Keratinocyte (primary cell): ENCODE measurements around the gene MSANTD1. TPM values are rescaled to one million over a fixed set of nuclear protein-coding genes. Genes with fewer than 3 reads are reported as not detected.

Experiments
- DNase-seq: peaks from one replicate; pipeline ENCODE4 v3.0.0-alpha.2; 2011; ENCODE audit warnings: low read depth, missing footprints, low spot score
- FAIRE-seq: peaks from 2 replicates; lab custom pipeline; 2011; peaks lifted over from hg19 to GRCh38; lab: Jason Lieb, UNC
- H2AFZ ChIP-seq: 2 replicates; pipeline ENCODE4 v1.6.0; 2012; ENCODE audit warnings: low read length, control low read depth, inconsistent platforms; ENCODE audit not compliant: control insufficient read depth
- H3K27ac ChIP-seq: 2 replicates; pipeline ENCODE4 v1.5.1; 2011; ENCODE audit warnings: low read length; ENCODE audit not compliant: control insufficient read depth, insufficient read depth
- H3K27me3 ChIP-seq: 3 replicates; pipeline ENCODE4 v1.6.0; 2011; ENCODE audit warnings: low read length; ENCODE audit not compliant: control insufficient read depth, insufficient read depth; ENCODE audit errors: extremely low read depth
- H3K36me3 ChIP-seq, 2 experiments: 2 replicates in 1 of 2; 3 replicates in 1 of 2; pipeline ENCODE4 v1.5.1; 2011; ENCODE audit warnings: low read length in 2 of 2, mild to moderate bottlenecking in 1 of 2; ENCODE audit not compliant: control insufficient read depth in 2 of 2, insufficient read depth in 2 of 2; ENCODE audit errors: extremely low read depth in 1 of 2
- H3K4me1 ChIP-seq: 3 replicates; pipeline ENCODE4 v1.5.1; 2011; ENCODE audit warnings: low read length; ENCODE audit not compliant: control insufficient read depth, insufficient read depth; ENCODE audit errors: extremely low read depth
- H3K4me2 ChIP-seq: 3 replicates; pipeline ENCODE4 v1.6.0; 2011; ENCODE audit warnings: low read depth, low read length; ENCODE audit not compliant: control insufficient read depth, insufficient read depth; ENCODE audit errors: extremely low read depth
- H3K4me3 ChIP-seq, 3 experiments: fragments of 200-600 bp in 1 of 3; sonication (generic) in 1 of 3; 2 replicates in 2 of 3; 3 replicates in 1 of 3; pipeline ENCODE4 v1.5.1; 2011 to 2016; ENCODE audit warnings: low read length in 3 of 3, mild to moderate bottlenecking in 3 of 3, control low read depth in 2 of 3, inconsistent platforms in 1 of 3, low read depth in 1 of 3, mixed read lengths in 1 of 3, mixed run types in 1 of 3, moderate library complexity in 1 of 3; ENCODE audit not compliant: control insufficient read depth in 2 of 3, insufficient read depth in 2 of 3; ENCODE audit errors: extremely low read depth in 1 of 3
- H3K79me2 ChIP-seq: 2 replicates; pipeline ENCODE4 v1.6.0; 2012; ENCODE audit warnings: low read length; ENCODE audit not compliant: control insufficient read depth, insufficient read depth
- H3K9ac ChIP-seq: 3 replicates; pipeline ENCODE4 v1.6.0; 2011; ENCODE audit warnings: low read length; ENCODE audit not compliant: control insufficient read depth, insufficient read depth; ENCODE audit errors: extremely low read depth
- H3K9me1 ChIP-seq: 3 replicates; pipeline ENCODE4 v1.6.0; 2011; ENCODE audit warnings: low read length; ENCODE audit not compliant: control insufficient read depth, insufficient read depth; ENCODE audit errors: extremely low read depth
- H3K9me3 ChIP-seq: 2 replicates; pipeline ENCODE4 v1.5.1; 2012; ENCODE audit warnings: low read depth, low read length; ENCODE audit not compliant: control insufficient read depth
- H4K20me1 ChIP-seq: 3 replicates; pipeline ENCODE4 v1.6.0; 2011; ENCODE audit warnings: low read length; ENCODE audit not compliant: control insufficient read depth, insufficient read depth; ENCODE audit errors: extremely low read depth
- EZH2 ChIP-seq: IDR thresholded peaks from one replicate; pipeline ENCODE4 v1.6.1; 2012; ENCODE audit warnings: inconsistent platforms, mild to moderate bottlenecking, low read length, moderate library complexity
- dilution Hi-C: fragments of 300-500 bp; cut with MboI; formaldehyde crosslinking; loops from one replicate; pipeline ENCODE4 v1.7.0; 2020; ENCODE audit warnings: low sequenced_read_pairs; ENCODE audit not compliant: extremely low pct_ligation_motif_present
- polyA plus RNA-seq, 5 experiments: library from polyadenylated mRNA; depleted of rRNA in 3 of 5; stranded (reverse) in 3 of 5; stranded (forward) in 1 of 5; unstranded in 1 of 5; fragments of >200 nt; gene quantifications; 1 replicate in 1 of 5; 2 replicates in 3 of 5; 3 replicates in 1 of 5; pipeline versions ENCODE4 v1.2.1 to v1.2.3, GENCODE V29; 2011 to 2012; ENCODE audit warnings: missing spikeins in 2 of 5, low read depth in 1 of 5, low replicate concordance in 1 of 5
- TF ChIP-seq, protein P1 (sequence below), 3 experiments: IDR thresholded peaks in 1 of 3; conservative IDR thresholded peaks in 1 of 3; optimal IDR thresholded peaks in 1 of 3; 2 replicates in 2 of 3; 3 replicates in 1 of 3; pipeline versions ENCODE3 to v1.5.1; 2011; ENCODE audit warnings: low read length in 3 of 3, mild to moderate bottlenecking in 3 of 3, moderate library complexity in 2 of 3, control low read depth in 1 of 3, inconsistent platforms in 1 of 3; ENCODE audit not compliant: insufficient read depth in 2 of 3; ENCODE audit errors: extremely low read depth in 1 of 3

The MSANTD1 gene
- polyA plus RNA-seq, 1 donor (not counting 4 experiments of a cell fraction or from before 2014, with no cell fraction given), result not detected

DNA sequence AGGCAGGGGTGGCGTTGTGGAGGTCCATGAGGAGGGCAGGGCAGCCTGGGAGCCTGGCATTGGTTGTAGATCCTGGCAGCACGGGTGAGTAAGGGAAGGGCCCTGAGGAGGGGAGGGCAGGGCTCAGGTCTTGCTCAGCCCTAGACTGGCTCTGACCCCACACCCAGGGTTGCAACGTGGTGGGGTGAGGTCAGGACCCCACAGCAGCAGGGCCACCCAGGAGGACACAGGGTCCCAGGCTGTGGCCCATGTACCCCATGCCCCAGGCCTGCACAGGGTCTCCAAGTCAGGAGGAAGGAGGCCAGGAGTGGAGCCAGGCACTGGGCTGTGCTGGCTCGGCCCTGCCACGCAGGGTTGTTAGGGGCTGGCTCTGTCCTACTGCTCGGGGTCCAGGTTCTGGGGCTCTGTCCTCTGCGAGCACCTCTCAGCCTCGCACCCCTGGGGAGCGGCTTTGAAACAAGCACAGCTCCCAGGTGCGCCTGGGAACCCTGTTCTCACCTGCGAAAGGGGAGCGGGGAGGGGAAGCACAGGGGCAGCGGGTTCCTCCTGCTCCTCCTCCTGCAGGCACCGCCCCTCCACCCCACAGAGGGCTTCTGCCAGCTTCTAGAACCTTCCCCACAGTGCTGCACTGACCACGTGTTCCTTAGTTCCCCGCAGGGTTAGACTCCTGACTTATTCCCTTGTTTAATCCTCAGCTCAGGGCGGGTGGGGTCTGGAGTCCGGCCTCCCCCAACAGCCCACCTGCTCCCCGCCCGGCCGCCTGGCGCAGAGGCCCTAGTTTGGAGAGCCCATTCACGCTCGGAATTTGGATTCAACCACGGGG, 20.4 kb downstream of the MSANTD1 start:
- no peak for FAIRE-seq
- Histone ChIP-seq H3K4me2 (no peak overlapping the region), H3K9ac (no peak overlapping the region), H3K36me3 (no peaks in the 10 kb centered on the region), H3K27ac (no peak overlapping the region), H3K79me2 (no peaks in the 10 kb centered on the region), H3K9me3 (no peaks in the 10 kb centered on the region), H3K4me3 (no peak overlapping the region), H2AFZ (no peak overlapping the region), H3K27me3 (peaks cover 30% of the 10 kb centered on the region), H4K20me1 (no peaks in the 10 kb centered on the region), H3K9me1 (no peaks in the 10 kb centered on the region), H3K4me1 (no peaks in the 10 kb centered on the region)
- no peak for DNase-seq
- dilution Hi-C loops, result no loop called here
- TF ChIP-seq EZH2, result no peak
- TF ChIP-seq, protein P1, sequence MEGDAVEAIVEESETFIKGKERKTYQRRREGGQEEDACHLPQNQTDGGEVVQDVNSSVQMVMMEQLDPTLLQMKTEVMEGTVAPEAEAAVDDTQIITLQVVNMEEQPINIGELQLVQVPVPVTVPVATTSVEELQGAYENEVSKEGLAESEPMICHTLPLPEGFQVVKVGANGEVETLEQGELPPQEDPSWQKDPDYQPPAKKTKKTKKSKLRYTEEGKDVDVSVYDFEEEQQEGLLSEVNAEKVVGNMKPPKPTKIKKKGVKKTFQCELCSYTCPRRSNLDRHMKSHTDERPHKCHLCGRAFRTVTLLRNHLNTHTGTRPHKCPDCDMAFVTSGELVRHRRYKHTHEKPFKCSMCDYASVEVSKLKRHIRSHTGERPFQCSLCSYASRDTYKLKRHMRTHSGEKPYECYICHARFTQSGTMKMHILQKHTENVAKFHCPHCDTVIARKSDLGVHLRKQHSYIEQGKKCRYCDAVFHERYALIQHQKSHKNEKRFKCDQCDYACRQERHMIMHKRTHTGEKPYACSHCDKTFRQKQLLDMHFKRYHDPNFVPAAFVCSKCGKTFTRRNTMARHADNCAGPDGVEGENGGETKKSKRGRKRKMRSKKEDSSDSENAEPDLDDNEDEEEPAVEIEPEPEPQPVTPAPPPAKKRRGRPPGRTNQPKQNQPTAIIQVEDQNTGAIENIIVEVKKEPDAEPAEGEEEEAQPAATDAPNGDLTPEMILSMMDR (optimal IDR thresholded peaks at IDR 0.05 in 1 of 3, IDR thresholded peaks at IDR 0.05 in 1 of 3, conservative IDR thresholded peaks at IDR 0.05 in 1 of 3; ENCODE audit: extremely low read depth in 1 of 3, insufficient read depth in 2 of 3, low read length in 3 of 3), result no peak

DNA sequence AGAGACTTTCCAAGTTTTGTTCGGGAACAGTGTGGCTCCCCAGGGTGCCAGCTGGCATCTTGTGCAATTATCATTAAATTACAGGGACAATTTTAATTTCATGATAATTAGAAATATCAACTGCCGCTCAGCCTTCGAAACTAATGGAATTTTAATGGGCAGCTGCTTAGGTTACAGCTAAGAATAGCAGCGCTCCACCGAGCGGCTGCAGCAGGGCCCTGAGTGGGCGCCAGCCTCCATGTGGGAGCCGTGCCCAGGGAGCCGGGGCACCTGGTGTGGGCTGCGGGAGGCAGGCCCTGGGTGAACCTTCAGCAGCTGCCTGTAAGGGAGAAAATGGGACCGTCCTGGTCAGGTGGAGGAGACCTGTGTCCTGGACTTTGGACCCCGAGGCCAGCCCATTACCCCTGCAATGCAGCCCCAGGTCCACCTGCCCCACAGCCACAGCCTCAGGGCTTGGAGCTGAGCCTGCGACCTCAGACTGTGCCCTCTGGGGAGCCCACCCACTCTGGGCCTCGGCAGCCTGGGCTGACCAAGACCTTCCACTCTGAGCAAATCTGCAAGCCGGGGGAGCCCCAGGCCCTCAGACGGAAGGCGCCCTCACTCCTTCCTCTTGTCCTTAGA, 21.1 kb downstream of the MSANTD1 start:
- dilution Hi-C loops, result no loop called here
- Histone ChIP-seq H3K9me1 (no peaks in the 10 kb centered on the region), H3K9ac (no peak overlapping the region), H4K20me1 (no peaks in the 10 kb centered on the region), H3K27me3 (peaks cover 26% of the 10 kb centered on the region), H3K4me1 (no peaks in the 10 kb centered on the region), H3K79me2 (no peaks in the 10 kb centered on the region), H3K36me3 (no peaks in the 10 kb centered on the region), H3K4me2 (no peak overlapping the region), H2AFZ (no peak overlapping the region), H3K4me3 (no peak overlapping the region), H3K9me3 (no peaks in the 10 kb centered on the region), H3K27ac (no peak overlapping the region)
- TF ChIP-seq, protein P1 (optimal IDR thresholded peaks at IDR 0.05 in 1 of 3, IDR thresholded peaks at IDR 0.05 in 1 of 3, conservative IDR thresholded peaks at IDR 0.05 in 1 of 3; ENCODE audit: extremely low read depth in 1 of 3, insufficient read depth in 2 of 3, low read length in 3 of 3), result no peak
- TF ChIP-seq EZH2, result no peak
- DNase-seq (no peak), FAIRE-seq (no peak)
